NT2/D1 (cell line): ENCODE measurements around the gene ATG10.

Experiments
- DNase-seq: peaks from one replicate; pipeline ENCODE4 v3.0.0-alpha.2; 2011; ENCODE audit warnings: low read depth, low spot score
- H3K27me3 ChIP-seq: 2 replicates; pipeline ENCODE4 v1.6.0; 2011; ENCODE audit warnings: mild to moderate bottlenecking; ENCODE audit not compliant: insufficient read length, insufficient read depth
- H3K36me3 ChIP-seq: 2 replicates; pipeline ENCODE4 v1.6.1; 2011; ENCODE audit warnings: mild to moderate bottlenecking, low read length, mixed read lengths; ENCODE audit not compliant: insufficient read depth, insufficient read length
- H3K4me1 ChIP-seq: 2 replicates; pipeline ENCODE4 v1.5.1; 2011; ENCODE audit not compliant: insufficient read depth, insufficient read length
- H3K4me3 ChIP-seq: 2 replicates; pipeline ENCODE4 v1.5.1; 2011; ENCODE audit warnings: low read depth; ENCODE audit not compliant: insufficient read length
- H3K9ac ChIP-seq: 2 replicates; pipeline ENCODE4 v1.6.0; 2011; ENCODE audit warnings: low read depth; ENCODE audit not compliant: insufficient read length
- H3K9me3 ChIP-seq: 2 replicates; pipeline ENCODE4 v1.5.1; 2011; ENCODE audit warnings: mild to moderate bottlenecking, low read length; ENCODE audit not compliant: insufficient read depth
- SUZ12 ChIP-seq: IDR thresholded peaks from 2 replicates; pipeline ENCODE4 v1.6.1; 2011; ENCODE audit not compliant: insufficient read length, insufficient read depth; ENCODE audit errors: extremely low read depth
- YY1 ChIP-seq: IDR thresholded peaks from 2 replicates; pipeline ENCODE4 v1.6.1; 2011; ENCODE audit not compliant: insufficient read length, insufficient read depth
- ZNF274 ChIP-seq: IDR thresholded peaks from 2 replicates; pipeline ENCODE4 v1.6.1; 2011; ENCODE audit warnings: mild to moderate bottlenecking, low read depth, low read length

Gene ATG10

GRCh38 chr5:82163452-82164175 lies 191.8 kb downstream of the ATG10 start:
- TF ChIP-seq ZNF274 (no peak), SUZ12 (no peak), YY1 (no peak)
- H3K9ac ChIP-seq, result no peak overlapping the region
- no peak overlapping the region for H3K4me3 ChIP-seq
- H3K27me3 ChIP-seq, result no peaks in the 10 kb centered on the region
- H3K9me3 ChIP-seq, result no peaks in the 10 kb centered on the region
- H3K4me1 ChIP-seq, result no peaks in the 10 kb centered on the region
- no peaks in the 10 kb centered on the region for H3K36me3 ChIP-seq
- DNase-seq, result no peak

GRCh38 chr5:82164176-82164976 lies 192.6 kb downstream of the ATG10 start:
- Histone ChIP-seq H3K4me3 (no peak overlapping the region), H3K9me3 (no peaks in the 10 kb centered on the region), H3K9ac (no peak overlapping the region)

GRCh38 chr5:82164977-82165713 lies 193.3 kb downstream of the ATG10 start:
- no peaks in the 10 kb centered on the region for H3K27me3 ChIP-seq
- H3K4me1 ChIP-seq, result no peaks in the 10 kb centered on the region
- H3K9ac ChIP-seq, result no peak overlapping the region
- TF ChIP-seq SUZ12, result no peak
- TF ChIP-seq YY1, result no peak
- TF ChIP-seq ZNF274, result no peak
- no peak overlapping the region for H3K4me3 ChIP-seq
- H3K9me3 ChIP-seq, result no peaks in the 10 kb centered on the region
- no peaks in the 10 kb centered on the region for H3K36me3 ChIP-seq
- DNase-seq, result no peak

More at GRCh38 chr5:82164176-82164976, 192.6 kb downstream of the ATG10 start:
- TF ChIP-seq SUZ12 (no peak), YY1 (no peak), ZNF274 (no peak)
- Histone ChIP-seq H3K27me3 (no peaks in the 10 kb centered on the region), H3K4me1 (no peaks in the 10 kb centered on the region), H3K36me3 (no peaks in the 10 kb centered on the region)
- no peak for DNase-seq

- TF ChIP-seq ZNF274, result no peak
- no peak for TF ChIP-seq SUZ12
- no peak for TF ChIP-seq YY1
- H3K9me3 ChIP-seq, result no peaks in the 10 kb centered on the region
- no peaks in the 10 kb centered on the region for H3K27me3 ChIP-seq
- no peak overlapping the region for H3K4me3 ChIP-seq
- no peaks in the 10 kb centered on the region for H3K36me3 ChIP-seq
- peak; percentile 32 for DNase-seq
- H3K9ac ChIP-seq, result no peak overlapping the region
- no peaks in the 10 kb centered on the region for H3K4me1 ChIP-seq
Observed at GRCh38 chr5:82165740-82166530, 194.1 kb downstream of the ATG10 start.

GRCh38 chr5:82167372-82167935 lies 195.6 kb downstream of the ATG10 start:
- Histone ChIP-seq H3K4me3 (no peak overlapping the region), H3K9ac (no peak overlapping the region), H3K27me3 (no peaks in the 10 kb centered on the region), H3K36me3 (no peaks in the 10 kb centered on the region), H3K9me3 (no peaks in the 10 kb centered on the region), H3K4me1 (no peaks in the 10 kb centered on the region)
- DNase-seq, result no peak
- TF ChIP-seq YY1 (no peak), SUZ12 (no peak), ZNF274 (no peak)

- no peaks in the 10 kb centered on the region for H3K27me3 ChIP-seq
- H3K9me3 ChIP-seq, result no peaks in the 10 kb centered on the region
- H3K4me1 ChIP-seq, result no peaks in the 10 kb centered on the region
- DNase-seq, result no peak
- H3K36me3 ChIP-seq, result no peaks in the 10 kb centered on the region
- no peak overlapping the region for H3K4me3 ChIP-seq
- H3K9ac ChIP-seq, result no peak overlapping the region
- TF ChIP-seq SUZ12, result no peak
- no peak for TF ChIP-seq YY1
- TF ChIP-seq ZNF274, result no peak
Observed at GRCh38 chr5:82168294-82168693, 196.5 kb downstream of the ATG10 start.
